Erythroblast (primary cell): ENCODE results near the gene GRWD1.
A peak's percentile ranks its signal among the peaks of the same experiment; 100 is the strongest.

Experiments
- DNase-seq, 2 experiments: peaks; one replicate each; lab custom pipeline; 2025; lab: John Stamatoyannopoulos, UW
- GATA1 ChIP-seq: IDR thresholded peaks from 2 replicates; pipeline ENCODE4 v1.6.1; 2011; ENCODE audit warnings: low read depth, mild to moderate bottlenecking, control low read depth, low read length, moderate library complexity
- POLR2A ChIP-seq: IDR thresholded peaks from 2 replicates; pipeline ENCODE4 v1.6.1; 2011; ENCODE audit warnings: mild to moderate bottlenecking, low read length

The GRWD1 gene

DNA sequence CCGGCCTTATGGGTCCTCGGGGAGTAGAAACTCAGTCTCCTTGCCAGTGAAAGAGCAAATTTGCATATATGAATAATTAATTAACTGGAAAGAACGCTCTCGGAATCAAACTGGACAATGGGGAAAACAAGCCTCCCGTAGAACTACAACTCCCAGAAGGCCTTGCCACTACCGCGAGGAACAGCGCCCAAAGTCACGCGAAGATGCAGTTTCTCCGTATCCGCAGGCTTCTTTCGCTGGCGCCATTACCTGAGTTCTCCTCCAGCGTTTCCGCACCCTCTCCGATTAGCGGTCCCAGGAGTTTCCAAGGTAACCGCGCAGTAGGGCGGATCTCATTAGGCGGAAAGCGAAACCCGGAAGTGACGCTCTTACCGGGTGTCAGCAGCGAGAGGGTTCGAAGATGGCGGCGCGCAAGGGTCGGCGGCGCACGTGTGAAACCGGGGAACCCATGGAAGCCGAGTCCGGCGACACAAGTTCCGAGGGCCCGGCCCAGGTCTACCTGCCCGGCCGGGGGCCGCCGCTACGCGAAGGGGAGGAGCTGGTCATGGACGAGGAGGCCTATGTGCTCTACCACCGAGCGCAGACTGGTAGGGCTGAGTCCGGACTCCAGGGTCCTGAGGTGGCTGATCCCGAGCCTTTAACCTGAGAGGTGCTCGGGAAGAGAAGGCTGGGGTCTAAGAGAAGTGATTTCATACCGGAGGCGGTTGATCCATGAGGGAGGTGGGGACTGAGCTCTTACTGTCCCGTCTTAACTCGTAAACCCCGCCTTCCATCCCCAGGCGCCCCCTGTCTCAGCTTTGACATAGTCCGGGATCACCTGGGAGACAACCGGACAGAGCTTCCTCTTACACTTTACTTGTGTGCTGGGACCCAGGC is at the start of gene GRWD1:
Gene GRWD1, plus strand, starts transcription at position 378 of the 876 bp plus-strand sequence. Its CDS starts 23 bp downstream, at position 401.
- TF ChIP-seq GATA1 (no peak), POLR2A (peak; percentile 61)
- DNase-seq, result peak; percentile 95

GRCh38 chr19:48396016-48396823 is 49.6 kb upstream of the GRWD1 start:
- no peak for TF ChIP-seq GATA1
- no peak for TF ChIP-seq POLR2A
- DNase-seq, result no peak

GRCh38 chr19:48396824-48397176 is 49.0 kb upstream of the GRWD1 start:
- TF ChIP-seq GATA1 (no peak), POLR2A (no peak)
- DNase-seq, result no peak

- DNase-seq, result no peak
- TF ChIP-seq GATA1 (no peak), POLR2A (no peak)
Observed at GRCh38 chr19:48397263-48398101, 48.3 kb upstream of the GRWD1 start.

- DNase-seq, result no peak
- TF ChIP-seq POLR2A, result no peak
- TF ChIP-seq GATA1, result no peak
Observed at GRCh38 chr19:48398102-48398374, 47.7 kb upstream of the GRWD1 start.

DNA sequence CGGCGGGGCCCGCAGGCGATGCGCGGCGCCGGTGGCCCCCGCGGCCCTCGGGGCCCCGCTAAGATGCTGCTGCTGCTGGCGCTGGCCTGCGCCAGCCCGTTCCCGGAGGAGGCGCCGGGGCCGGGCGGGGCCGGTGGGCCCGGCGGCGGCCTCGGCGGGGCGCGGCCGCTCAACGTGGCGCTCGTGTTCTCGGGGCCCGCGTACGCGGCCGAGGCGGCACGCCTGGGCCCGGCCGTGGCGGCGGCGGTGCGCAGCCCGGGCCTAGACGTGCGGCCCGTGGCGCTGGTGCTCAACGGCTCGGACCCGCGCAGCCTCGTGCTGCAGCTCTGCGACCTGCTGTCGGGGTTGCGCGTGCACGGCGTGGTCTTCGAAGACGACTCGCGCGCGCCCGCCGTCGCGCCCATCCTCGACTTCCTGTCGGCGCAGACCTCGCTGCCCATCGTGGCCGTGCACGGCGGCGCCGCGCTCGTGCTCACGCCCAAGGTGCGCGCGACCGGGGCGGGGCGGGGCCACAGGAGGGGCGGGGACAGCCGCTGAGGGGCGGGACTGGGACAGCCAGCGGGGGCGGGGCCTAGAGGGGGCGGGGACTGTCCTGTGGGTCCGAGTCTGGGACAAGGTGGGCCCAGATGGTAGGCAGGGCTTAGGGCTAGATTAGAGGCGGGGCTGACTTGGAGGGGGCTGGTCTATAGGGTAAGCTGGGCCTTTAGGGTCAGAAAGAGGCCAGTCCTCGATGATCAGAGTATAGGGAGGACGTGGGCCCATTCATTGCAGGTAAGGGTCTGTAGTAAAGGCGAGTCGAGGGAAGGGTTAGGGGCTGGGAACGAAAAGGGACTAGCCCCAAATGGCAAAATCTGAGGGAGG is 47.2 kb upstream of the GRWD1 start:
- peak; percentile 90 to 92 for DNase-seq

GRCh38 chr19:48400018-48400742 is 45.6 kb upstream of the GRWD1 start:
- peak in 1 of 2 experiments; percentile 59 for DNase-seq
- TF ChIP-seq POLR2A, result no peak
- TF ChIP-seq GATA1, result no peak

More for the DNA sequence above, 47.2 kb upstream of the GRWD1 start:
- TF ChIP-seq GATA1 (no peak), POLR2A (peak; percentile 35)

GRCh38 chr19:48401287-48401686 is 44.5 kb upstream of the GRWD1 start:
- TF ChIP-seq GATA1 (no peak), POLR2A (no peak)
- no peak for DNase-seq

GRCh38 chr19:48403606-48404005 is 42.2 kb upstream of the GRWD1 start:
- DNase-seq, result peak in 1 of 2 experiments; percentile 52
- TF ChIP-seq POLR2A (no peak), GATA1 (no peak)

- TF ChIP-seq GATA1 (no peak), POLR2A (no peak)
- no peak for DNase-seq
Observed at GRCh38 chr19:48405010-48405659, 40.6 kb upstream of the GRWD1 start.

GRCh38 chr19:48405850-48406249 is 39.9 kb upstream of the GRWD1 start:
- no peak for DNase-seq
- TF ChIP-seq POLR2A (no peak), GATA1 (no peak)
